HepG2 (cell line): ENCODE results near the gene SLC35E4. TPM values are rescaled to one million over a fixed set of nuclear protein-coding genes. Genes with fewer than 3 reads are reported as not detected.

Source experiments
- HOXA5 ChIP-seq: sonication (generic); formaldehyde crosslinking; IDR thresholded peaks from 2 replicates; pipeline ENCODE4 v1.4.0; 2020; ENCODE audit warnings: missing genetic modification reagents
- RFXAP ChIP-seq: sonication (generic); formaldehyde crosslinking; IDR thresholded peaks from 2 replicates; pipeline ENCODE4 v1.4.0; 2020; ENCODE audit warnings: missing genetic modification reagents, borderline replicate concordance
- SRSF1 ChIP-seq: fragments of 200-400 bp; formaldehyde crosslinking; optimal IDR thresholded peaks from 2 replicates; pipeline ENCODE3; 2017; ENCODE audit warnings: mild to moderate bottlenecking, low read depth, low read length, moderate library complexity
- ZNF260 ChIP-seq: sonication (generic); formaldehyde crosslinking; IDR thresholded peaks from 2 replicates; pipeline ENCODE4 v1.4.0; 2020; ENCODE audit warnings: missing genetic modification reagents, low read depth, mild to moderate bottlenecking, borderline replicate concordance
- ZNF326 ChIP-seq: sonication (generic); formaldehyde crosslinking; IDR thresholded peaks from 2 replicates; pipeline ENCODE4 v1.4.0; 2020; ENCODE audit warnings: missing genetic modification reagents, borderline replicate concordance
- polyA plus RNA-seq, 8 experiments: library from polyadenylated mRNA; depleted of rRNA in 3 of 8; stranded (reverse) in 7 of 8; unstranded in 1 of 8; fragments of >200 nt; fragmentation: Illumina TruSeq in 4 of 8; extraction: Trizol in 4 of 8; gene quantifications; 2 replicates each; pipeline versions ENCODE4 v1.2.1 to v1.2.3, GENCODE V29; 2011 to 2016; ENCODE audit warnings: low read depth in 4 of 8, missing spikeins in 1 of 8, mixed read lengths in 1 of 8; ENCODE audit not compliant: insufficient read depth in 1 of 8
- total RNA-seq, 5 experiments: library from RNA; depleted of rRNA; stranded (reverse); fragments of >200 nt; fragmentation: Illumina TruSeq; extraction: Trizol; gene quantifications; 2 replicates each; pipeline ENCODE4 v1.2.3, GENCODE V29; 2016; ENCODE audit warnings: low read depth in 1 of 5
- TF ChIP-seq, protein P1 (sequence below): sonication (generic); formaldehyde crosslinking; IDR thresholded peaks from 2 replicates; pipeline ENCODE4 v1.5.1; 2020; ENCODE audit warnings: missing genetic modification reagents, mild to moderate bottlenecking, borderline replicate concordance
- TF ChIP-seq, protein P2 (sequence below): sonication (generic); formaldehyde crosslinking; IDR thresholded peaks from 2 replicates; pipeline ENCODE4 v1.8.0; 2022; ENCODE audit warnings: mild to moderate bottlenecking, missing genetic modification reagents
- TF ChIP-seq, protein P3 (sequence below): sonication (generic); formaldehyde crosslinking; IDR thresholded peaks from 2 replicates; pipeline ENCODE4 v1.4.0; 2020; ENCODE audit warnings: missing genetic modification reagents, borderline replicate concordance
- TF ChIP-seq, protein P4 (sequence below): sonication (generic); formaldehyde crosslinking; IDR thresholded peaks from 2 replicates; pipeline ENCODE4 v1.4.0; 2020; ENCODE audit warnings: low read depth, mild to moderate bottlenecking, missing genetic modification reagents
- TF ChIP-seq, protein P5 (sequence below): IDR thresholded peaks from 2 replicates; pipeline ENCODE4 v1.6.1; 2018; ENCODE audit warnings: missing genetic modification reagents, mild to moderate bottlenecking, missing compliant biosample characterization

The SLC35E4 gene
- total and polyA plus RNA-seq, 2 of the 13 experiments (the other 11 are each of a cell fraction or from before 2014, with no cell fraction given) = 0.07 to 0.15 TPM

DNA sequence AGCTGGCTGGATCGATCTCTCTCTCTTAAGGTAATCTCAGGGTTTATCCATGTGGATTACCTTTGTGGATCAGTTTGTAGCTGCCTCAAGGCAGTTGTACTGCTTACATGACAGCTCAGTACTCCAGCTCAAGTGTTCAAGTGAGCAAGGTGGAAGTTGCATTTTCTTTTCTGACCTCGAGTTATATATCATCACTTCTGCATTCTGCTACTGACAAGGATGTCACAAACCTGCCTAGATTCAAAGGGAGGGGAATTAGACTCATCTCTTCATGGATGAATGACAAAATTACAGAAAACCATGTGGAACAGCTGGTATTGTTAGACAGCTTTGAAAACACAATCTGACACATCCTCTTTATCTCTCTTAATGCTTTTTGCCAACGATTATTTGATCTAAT is 34.7 kb upstream of the SLC35E4 start (continued):
- TF ChIP-seq, protein P1, sequence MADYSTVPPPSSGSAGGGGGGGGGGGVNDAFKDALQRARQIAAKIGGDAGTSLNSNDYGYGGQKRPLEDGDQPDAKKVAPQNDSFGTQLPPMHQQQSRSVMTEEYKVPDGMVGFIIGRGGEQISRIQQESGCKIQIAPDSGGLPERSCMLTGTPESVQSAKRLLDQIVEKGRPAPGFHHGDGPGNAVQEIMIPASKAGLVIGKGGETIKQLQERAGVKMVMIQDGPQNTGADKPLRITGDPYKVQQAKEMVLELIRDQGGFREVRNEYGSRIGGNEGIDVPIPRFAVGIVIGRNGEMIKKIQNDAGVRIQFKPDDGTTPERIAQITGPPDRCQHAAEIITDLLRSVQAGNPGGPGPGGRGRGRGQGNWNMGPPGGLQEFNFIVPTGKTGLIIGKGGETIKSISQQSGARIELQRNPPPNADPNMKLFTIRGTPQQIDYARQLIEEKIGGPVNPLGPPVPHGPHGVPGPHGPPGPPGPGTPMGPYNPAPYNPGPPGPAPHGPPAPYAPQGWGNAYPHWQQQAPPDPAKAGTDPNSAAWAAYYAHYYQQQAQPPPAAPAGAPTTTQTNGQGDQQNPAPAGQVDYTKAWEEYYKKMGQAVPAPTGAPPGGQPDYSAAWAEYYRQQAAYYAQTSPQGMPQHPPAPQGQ (CRISPR knock-in tag) = no peak
- TF ChIP-seq ZNF260 (CRISPR knock-in tag) = no peak
- TF ChIP-seq, protein P2, sequence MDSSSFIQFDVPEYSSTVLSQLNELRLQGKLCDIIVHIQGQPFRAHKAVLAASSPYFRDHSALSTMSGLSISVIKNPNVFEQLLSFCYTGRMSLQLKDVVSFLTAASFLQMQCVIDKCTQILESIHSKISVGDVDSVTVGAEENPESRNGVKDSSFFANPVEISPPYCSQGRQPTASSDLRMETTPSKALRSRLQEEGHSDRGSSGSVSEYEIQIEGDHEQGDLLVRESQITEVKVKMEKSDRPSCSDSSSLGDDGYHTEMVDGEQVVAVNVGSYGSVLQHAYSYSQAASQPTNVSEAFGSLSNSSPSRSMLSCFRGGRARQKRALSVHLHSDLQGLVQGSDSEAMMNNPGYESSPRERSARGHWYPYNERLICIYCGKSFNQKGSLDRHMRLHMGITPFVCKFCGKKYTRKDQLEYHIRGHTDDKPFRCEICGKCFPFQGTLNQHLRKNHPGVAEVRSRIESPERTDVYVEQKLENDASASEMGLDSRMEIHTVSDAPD (CRISPR knock-in tag) = no peak
- no peak for TF ChIP-seq SRSF1
- TF ChIP-seq, protein P3, sequence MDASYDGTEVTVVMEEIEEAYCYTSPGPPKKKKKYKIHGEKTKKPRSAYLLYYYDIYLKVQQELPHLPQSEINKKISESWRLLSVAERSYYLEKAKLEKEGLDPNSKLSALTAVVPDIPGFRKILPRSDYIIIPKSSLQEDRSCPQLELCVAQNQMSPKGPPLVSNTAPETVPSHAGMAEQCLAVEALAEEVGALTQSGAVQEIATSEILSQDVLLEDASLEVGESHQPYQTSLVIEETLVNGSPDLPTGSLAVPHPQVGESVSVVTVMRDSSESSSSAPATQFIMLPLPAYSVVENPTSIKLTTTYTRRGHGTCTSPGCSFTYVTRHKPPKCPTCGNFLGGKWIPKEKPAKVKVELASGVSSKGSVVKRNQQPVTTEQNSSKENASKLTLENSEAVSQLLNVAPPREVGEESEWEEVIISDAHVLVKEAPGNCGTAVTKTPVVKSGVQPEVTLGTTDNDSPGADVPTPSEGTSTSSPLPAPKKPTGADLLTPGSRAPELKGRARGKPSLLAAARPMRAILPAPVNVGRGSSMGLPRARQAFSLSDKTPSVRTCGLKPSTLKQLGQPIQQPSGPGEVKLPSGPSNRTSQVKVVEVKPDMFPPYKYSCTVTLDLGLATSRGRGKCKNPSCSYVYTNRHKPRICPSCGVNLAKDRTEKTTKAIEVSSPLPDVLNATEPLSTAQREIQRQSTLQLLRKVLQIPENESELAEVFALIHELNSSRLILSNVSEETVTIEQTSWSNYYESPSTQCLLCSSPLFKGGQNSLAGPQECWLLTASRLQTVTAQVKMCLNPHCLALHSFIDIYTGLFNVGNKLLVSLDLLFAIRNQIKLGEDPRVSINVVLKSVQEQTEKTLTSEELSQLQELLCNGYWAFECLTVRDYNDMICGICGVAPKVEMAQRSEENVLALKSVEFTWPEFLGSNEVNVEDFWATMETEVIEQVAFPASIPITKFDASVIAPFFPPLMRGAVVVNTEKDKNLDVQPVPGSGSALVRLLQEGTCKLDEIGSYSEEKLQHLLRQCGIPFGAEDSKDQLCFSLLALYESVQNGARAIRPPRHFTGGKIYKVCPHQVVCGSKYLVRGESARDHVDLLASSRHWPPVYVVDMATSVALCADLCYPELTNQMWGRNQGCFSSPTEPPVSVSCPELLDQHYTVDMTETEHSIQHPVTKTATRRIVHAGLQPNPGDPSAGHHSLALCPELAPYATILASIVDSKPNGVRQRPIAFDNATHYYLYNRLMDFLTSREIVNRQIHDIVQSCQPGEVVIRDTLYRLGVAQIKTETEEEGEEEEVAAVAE (CRISPR knock-in tag) = no peak
- TF ChIP-seq ZNF326 (CRISPR knock-in tag) = no peak
- TF ChIP-seq, protein P4, sequence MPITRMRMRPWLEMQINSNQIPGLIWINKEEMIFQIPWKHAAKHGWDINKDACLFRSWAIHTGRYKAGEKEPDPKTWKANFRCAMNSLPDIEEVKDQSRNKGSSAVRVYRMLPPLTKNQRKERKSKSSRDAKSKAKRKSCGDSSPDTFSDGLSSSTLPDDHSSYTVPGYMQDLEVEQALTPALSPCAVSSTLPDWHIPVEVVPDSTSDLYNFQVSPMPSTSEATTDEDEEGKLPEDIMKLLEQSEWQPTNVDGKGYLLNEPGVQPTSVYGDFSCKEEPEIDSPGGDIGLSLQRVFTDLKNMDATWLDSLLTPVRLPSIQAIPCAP = no peak
- TF ChIP-seq HOXA5 = no peak
- TF ChIP-seq, protein P5, sequence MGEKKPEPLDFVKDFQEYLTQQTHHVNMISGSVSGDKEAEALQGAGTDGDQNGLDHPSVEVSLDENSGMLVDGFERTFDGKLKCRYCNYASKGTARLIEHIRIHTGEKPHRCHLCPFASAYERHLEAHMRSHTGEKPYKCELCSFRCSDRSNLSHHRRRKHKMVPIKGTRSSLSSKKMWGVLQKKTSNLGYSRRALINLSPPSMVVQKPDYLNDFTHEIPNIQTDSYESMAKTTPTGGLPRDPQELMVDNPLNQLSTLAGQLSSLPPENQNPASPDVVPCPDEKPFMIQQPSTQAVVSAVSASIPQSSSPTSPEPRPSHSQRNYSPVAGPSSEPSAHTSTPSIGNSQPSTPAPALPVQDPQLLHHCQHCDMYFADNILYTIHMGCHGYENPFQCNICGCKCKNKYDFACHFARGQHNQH (CRISPR knock-in tag) = no peak
- no peak for TF ChIP-seq RFXAP (CRISPR knock-in tag)
